BE2C (cell line): ENCODE results near the gene ATP6V0E2.
A peak's percentile ranks its signal among the peaks of the same experiment; 100 is the strongest.

Source experiments
- DNase-seq: peaks from one replicate; pipeline ENCODE4 v3.0.0-alpha.2; 2020
- H3K27me3 ChIP-seq: fragments of 250-450 bp; sonication (Bioruptor Pico); 2 replicates; pipeline ENCODE4 v1.5.1; 2020; ENCODE audit warnings: mild to moderate bottlenecking
- H3K36me3 ChIP-seq: fragments of 250-450 bp; sonication (Bioruptor Pico); 2 replicates; pipeline ENCODE4 v1.5.1; 2020; ENCODE audit warnings: mild to moderate bottlenecking
- H3K4me1 ChIP-seq: fragments of 250-450 bp; sonication (Bioruptor Pico); 2 replicates; pipeline ENCODE4 v1.5.1; 2020
- H3K4me3 ChIP-seq: 2 replicates; pipeline ENCODE4 v1.5.1; 2011; ENCODE audit warnings: low read depth, low read length
- H3K9me3 ChIP-seq: fragments of 250-450 bp; sonication (Bioruptor Pico); 2 replicates; pipeline ENCODE4 v1.5.1; 2020
- CTCF ChIP-seq: IDR thresholded peaks from 2 replicates; pipeline ENCODE4 v1.5.1; 2012; ENCODE audit warnings: mild to moderate bottlenecking, low read depth, low read length

ATP6V0E2 gene

GRCh38 chr7:149872419-149873073, 1.2 kb upstream of the ATP6V0E2 start:
- H3K9me3 ChIP-seq = no peaks in the 10 kb centered on the region
- DNase-seq = peak; percentile 86
- peak; percentile 18; the same call in 1 of the 2 replicates for TF ChIP-seq CTCF
- H3K4me3 ChIP-seq = peak overlapping the region; percentile 80
- H3K36me3 ChIP-seq = no peaks in the 10 kb centered on the region
- H3K4me1 ChIP-seq = peaks cover 5% of the 10 kb centered on the region
- H3K27me3 ChIP-seq = no peaks in the 10 kb centered on the region

GRCh38 chr7:149873970-149874643, 338 bp downstream of the ATP6V0E2 start:
- DNase-seq = no peak
- TF ChIP-seq CTCF = no peak
- no peaks in the 10 kb centered on the region for H3K9me3 ChIP-seq
- no peaks in the 10 kb centered on the region for H3K27me3 ChIP-seq
- H3K36me3 ChIP-seq = no peaks in the 10 kb centered on the region
- H3K4me1 ChIP-seq = peaks cover 5% of the 10 kb centered on the region
- H3K4me3 ChIP-seq = peak overlapping the region; percentile 80

- no peaks in the 10 kb centered on the region for H3K9me3 ChIP-seq
- peaks cover 5% of the 10 kb centered on the region for H3K4me1 ChIP-seq
- H3K4me3 ChIP-seq = peak overlapping the region; percentile 80
- no peak for TF ChIP-seq CTCF
- no peaks in the 10 kb centered on the region for H3K36me3 ChIP-seq
- DNase-seq = no peak
- no peaks in the 10 kb centered on the region for H3K27me3 ChIP-seq
These were observed 867 bp downstream of the ATP6V0E2 start for GRCh38 chr7:149874644-149875028.

GRCh38 chr7:149875396-149875795, 1.6 kb downstream of the ATP6V0E2 start:
- Histone ChIP-seq H3K4me1 (peaks cover 5% of the 10 kb centered on the region), H3K27me3 (no peaks in the 10 kb centered on the region), H3K9me3 (no peaks in the 10 kb centered on the region), H3K36me3 (no peaks in the 10 kb centered on the region), H3K4me3 (no peak overlapping the region)
- DNase-seq = no peak
- TF ChIP-seq CTCF = no peak

GRCh38 chr7:149877890-149878522, 4.2 kb downstream of the ATP6V0E2 start:
- no peaks in the 10 kb centered on the region for H3K27me3 ChIP-seq
- H3K4me1 ChIP-seq = no peaks in the 10 kb centered on the region
- no peak for TF ChIP-seq CTCF
- no peak overlapping the region for H3K4me3 ChIP-seq
- no peak for DNase-seq
- no peaks in the 10 kb centered on the region for H3K9me3 ChIP-seq
- H3K36me3 ChIP-seq = no peaks in the 10 kb centered on the region

GRCh38 chr7:149878523-149878921, 4.8 kb downstream of the ATP6V0E2 start:
- no peak for DNase-seq
- no peak overlapping the region for H3K4me3 ChIP-seq
- no peak for TF ChIP-seq CTCF
- no peaks in the 10 kb centered on the region for H3K27me3 ChIP-seq
- no peaks in the 10 kb centered on the region; the same call in none of the 2 replicates for H3K4me1 ChIP-seq
- H3K9me3 ChIP-seq = no peaks in the 10 kb centered on the region
- H3K36me3 ChIP-seq = no peaks in the 10 kb centered on the region
